HL-60 (cell line): ENCODE measurements around the gene CCDC121.

Experiments used
- CTCF ChIP-seq: IDR thresholded peaks from one replicate; pipeline ENCODE4 v1.5.1; 2011; ENCODE audit warnings: low read length, control low read depth, inconsistent platforms; ENCODE audit not compliant: insufficient read depth
- GABPA ChIP-seq: IDR thresholded peaks from 2 replicates; pipeline ENCODE4 v1.6.1; 2012; ENCODE audit warnings: low read depth
- POLR2AphosphoS5 ChIP-seq: IDR thresholded peaks from 2 replicates; pipeline ENCODE4 v1.6.1; 2012; ENCODE audit warnings: low read depth

DNA sequence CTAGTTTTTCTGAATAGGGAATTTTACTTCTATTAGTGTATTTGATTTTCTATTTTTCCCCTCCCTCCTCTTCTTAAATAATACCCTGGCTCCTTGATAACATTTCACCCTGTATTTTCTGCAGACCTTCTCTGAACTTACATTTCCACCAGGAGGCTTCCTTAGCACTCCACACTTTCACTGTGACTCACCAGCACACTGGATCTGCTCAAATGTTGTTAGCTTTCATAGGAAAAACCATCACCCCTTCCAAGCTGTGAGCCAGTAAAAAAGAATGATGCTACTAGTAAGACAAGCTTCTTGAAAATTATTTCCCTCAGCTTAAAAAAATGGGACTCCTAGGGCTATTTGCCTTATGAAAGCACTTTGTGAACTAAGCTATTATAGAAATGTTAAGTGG is 18.5 kb upstream of the CCDC121 start:
- TF ChIP-seq CTCF (no peak), POLR2AphosphoS5 (no peak), GABPA (no peak)
